HEK293T (cell line): ENCODE measurements around the gene KAZALD1.

ENCODE experiments used
- CTCF ChIA-PET: fragments of 350-600 bp; formaldehyde crosslinking; extraction: SDS; loops from one replicate; lab custom pipeline; 2021; ENCODE audit warnings: antibody characterized with exemption, inconsistent platforms; lab: Yijun Ruan, JAX
- POLR2A ChIA-PET: fragments of 350-600 bp; formaldehyde crosslinking; extraction: SDS; loops from one replicate; lab custom pipeline; 2020; ENCODE audit warnings: antibody characterized with exemption, inconsistent platforms; lab: Yijun Ruan, JAX
- DNase-seq: peaks from one replicate; pipeline ENCODE4 v3.0.0; 2012; ENCODE audit warnings: mixed read lengths; ENCODE audit errors: extremely low spot score
- ARNT ChIP-seq: fragments of 450-650 bp; IDR thresholded peaks from 2 replicates; pipeline ENCODE4 v1.6.1; 2017; ENCODE audit warnings: mild to moderate bottlenecking
- BHLHE40 ChIP-seq: fragments of 450-650 bp; IDR thresholded peaks from 2 replicates; pipeline ENCODE4 v1.6.1; 2016; ENCODE audit warnings: mild to moderate bottlenecking, moderate library complexity, borderline replicate concordance
- CTBP1 ChIP-seq: fragments of 450-650 bp; IDR thresholded peaks from 2 replicates; pipeline ENCODE4 v1.6.1; 2016; ENCODE audit warnings: borderline replicate concordance
- ELF4 ChIP-seq: fragments of 450-650 bp; IDR thresholded peaks from 2 replicates; pipeline ENCODE4 v1.6.1; 2017; ENCODE audit warnings: antibody characterized with exemption
- FOXA1 ChIP-seq: fragments of 450-650 bp; IDR thresholded peaks from 2 replicates; pipeline ENCODE4 v1.6.1; 2016; ENCODE audit warnings: mild to moderate bottlenecking
- FOXK2 ChIP-seq: fragments of 450-650 bp; IDR thresholded peaks from 2 replicates; pipeline ENCODE4 v1.6.1; 2016; ENCODE audit warnings: mild to moderate bottlenecking
- FOXM1 ChIP-seq: fragments of 450-650 bp; IDR thresholded peaks from 2 replicates; pipeline ENCODE4 v1.6.1; 2017; ENCODE audit warnings: mild to moderate bottlenecking, borderline replicate concordance
- HDGF ChIP-seq: fragments of 450-650 bp; IDR thresholded peaks from 2 replicates; pipeline ENCODE4 v1.6.1; 2017; ENCODE audit warnings: antibody characterized with exemption, borderline replicate concordance
- L3MBTL2 ChIP-seq: fragments of 450-650 bp; conservative IDR thresholded peaks from 2 replicates; pipeline ENCODE4 v1.6.1; 2016; ENCODE audit warnings: mild to moderate bottlenecking
- LEF1 ChIP-seq: fragments of 450-650 bp; IDR thresholded peaks from 2 replicates; pipeline ENCODE4 v1.6.1; 2017; ENCODE audit warnings: mild to moderate bottlenecking, borderline replicate concordance
- NFRKB ChIP-seq: fragments of 450-650 bp; IDR thresholded peaks from 2 replicates; pipeline ENCODE4 v1.6.1; 2016; ENCODE audit warnings: mild to moderate bottlenecking, moderate library complexity
- PKNOX1 ChIP-seq: fragments of 450-650 bp; IDR thresholded peaks from 2 replicates; pipeline ENCODE4 v1.6.1; 2016
- SP1 ChIP-seq: fragments of 450-650 bp; IDR thresholded peaks from 2 replicates; pipeline ENCODE4 v1.6.1; 2017
- SUZ12 ChIP-seq: fragments of 450-650 bp; IDR thresholded peaks from 2 replicates; pipeline ENCODE4 v1.6.1; 2016; ENCODE audit warnings: mild to moderate bottlenecking
- TARDBP ChIP-seq: fragments of 450-650 bp; IDR thresholded peaks from 2 replicates; pipeline ENCODE4 v1.6.1; 2016
- ZNF384 ChIP-seq: fragments of 450-650 bp; IDR thresholded peaks from 2 replicates; pipeline ENCODE4 v1.6.1; 2016

Gene KAZALD1

GRCh38 chr10:101038484-101038883 lies 23.3 kb upstream of the KAZALD1 start:
- DNase-seq: no peak
- no peak for TF ChIP-seq FOXK2
- no peak for TF ChIP-seq SUZ12
- no peak for TF ChIP-seq BHLHE40
- no peak for TF ChIP-seq HDGF
- no peak for TF ChIP-seq FOXA1
- no peak for TF ChIP-seq L3MBTL2
- no peak for TF ChIP-seq SP1
- TF ChIP-seq NFRKB: no peak
- no peak for TF ChIP-seq ARNT
- TF ChIP-seq LEF1: no peak
- no peak for TF ChIP-seq TARDBP
- no peak for TF ChIP-seq FOXM1
- TF ChIP-seq CTBP1: no peak
- TF ChIP-seq ZNF384: no peak
- TF ChIP-seq ELF4: no peak
- TF ChIP-seq PKNOX1: no peak
- ChIA-PET POLR2A (interaction anchor here (5.5 kb wide), 1 partner anchor 23 kb away, joined by 61 read pairs; the partner anchor contains the start of gene KAZALD1), CTCF (interaction anchor here (0.6 to 1.5 kb wide), 2 partner anchors 17 to 59 kb away, joined by 3 to 5 read pairs; no protein-coding TSS in a partner anchor)

- ChIA-PET POLR2A (interaction anchor here (0.8 to 5.5 kb wide), 3 partner anchors 9 to 43 kb away, joined by 3 to 61 read pairs (median 5); partner anchors contain the start of genes KAZALD1, PDZD7 and SFXN3), CTCF (interaction anchor here (0.7 to 4.0 kb wide), 5 partner anchors 10 to 26 kb away, joined by 3 to 63 read pairs (median 24); partner anchors contain the start of genes PDZD7 and SFXN3)
- TF ChIP-seq SUZ12 (no peak), PKNOX1 (no peak), ZNF384 (no peak), SP1 (no peak), ELF4 (no peak), TARDBP (no peak), LEF1 (no peak)
- DNase-seq: no peak
These were observed 21.7 kb upstream of the KAZALD1 start for GRCh38 chr10:101040061-101040460.

GRCh38 chr10:101040851-101041250 lies 20.9 kb upstream of the KAZALD1 start:
- no peak for DNase-seq
- ChIA-PET POLR2A (interaction anchor here (0.9 to 5.5 kb wide), 5 partner anchors 10 to 44 kb away, joined by 3 to 61 read pairs (median 4); partner anchors contain the start of genes KAZALD1, PDZD7 and SFXN3), CTCF (interaction anchor here (0.6 to 4.0 kb wide), 18 partner anchors 9 to 1041 kb away, joined by 3 to 63 read pairs (median 4); partner anchors contain the start of genes KAZALD1, PDZD7 and SFXN3)
- TF ChIP-seq PKNOX1 (no peak), LEF1 (no peak), SUZ12 (no peak), ELF4 (no peak), CTBP1 (no peak), FOXA1 (no peak), TARDBP (no peak), L3MBTL2 (no peak), FOXM1 (no peak), FOXK2 (no peak), HDGF (no peak), ARNT (no peak), SP1 (no peak), NFRKB (no peak), BHLHE40 (no peak)

GRCh38 chr10:101041252-101041761 lies 20.5 kb upstream of the KAZALD1 start:
- ChIA-PET POLR2A (interaction anchor here (0.9 to 5.5 kb wide), 5 partner anchors 11 to 22 kb away, joined by 4 to 61 read pairs (median 9); partner anchors contain the start of genes KAZALD1, PDZD7 and SFXN3), CTCF (interaction anchor here (0.6 to 4.0 kb wide), 24 partner anchors 9 to 1040 kb away, joined by 3 to 63 read pairs (median 4); partner anchors contain the start of genes KAZALD1, PDZD7 and SFXN3)
- peak; percentile 85 for DNase-seq
- TF ChIP-seq ZNF384 (peak; percentile 75), ELF4 (no peak)

GRCh38 chr10:101042118-101042517 lies 19.7 kb upstream of the KAZALD1 start:
- TF ChIP-seq SUZ12 (no peak), SP1 (no peak), FOXA1 (no peak), LEF1 (no peak), ELF4 (no peak), FOXM1 (no peak), ARNT (no peak), HDGF (no peak), L3MBTL2 (no peak), ZNF384 (no peak), CTBP1 (no peak), BHLHE40 (no peak), PKNOX1 (no peak), FOXK2 (no peak), NFRKB (no peak), TARDBP (no peak)
- ChIA-PET CTCF (interaction anchor here (1.0 to 4.0 kb wide), 14 partner anchors 11 to 172 kb away, joined by 3 to 63 read pairs (median 9); partner anchors contain the start of genes KAZALD1, PDZD7 and SFXN3), POLR2A (interaction anchor here (0.8 to 5.5 kb wide), 22 partner anchors 7 to 172 kb away, joined by 3 to 61 read pairs (median 4); partner anchors contain the start of genes KAZALD1, PDZD7 and SFXN3)
- no peak for DNase-seq
